ENCODE data around the gene EML1.

EML1 gene

DNA sequence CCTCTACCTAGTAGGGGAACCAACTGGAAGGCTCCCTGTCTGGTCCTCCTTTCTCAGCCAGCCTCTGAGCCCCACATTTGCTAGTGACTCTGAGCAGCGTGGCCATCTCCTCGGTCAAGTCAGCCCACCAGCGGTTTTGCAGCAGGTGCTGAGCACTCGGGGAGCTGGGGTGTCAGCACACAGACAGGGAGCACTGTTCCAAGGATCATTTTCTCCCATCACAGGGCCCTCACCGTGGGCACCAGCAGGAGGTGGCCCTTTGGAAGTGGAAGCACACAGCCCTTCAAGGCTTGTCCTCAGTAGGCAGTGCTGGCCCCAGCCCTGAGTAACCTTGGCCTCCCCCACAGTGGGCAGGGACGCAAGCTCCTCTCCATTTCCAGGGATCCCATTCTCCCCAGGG lies 24.1 kb upstream of the EML1 start:
- H3K9me3 ChIP-seq (ENCODE audit: control insufficient read depth, low read length) = no peaks in the 10 kb centered on the region
- H3K27ac ChIP-seq (ENCODE audit: insufficient read depth, low read length, poor library complexity, severe bottlenecking) = no peak overlapping the region
- H3K36me3 ChIP-seq (ENCODE audit: control insufficient read depth, insufficient read depth, low read length) = no peaks in the 10 kb centered on the region
- DNase-seq = no peak
- no peaks in the 10 kb centered on the region for H3K4me1 ChIP-seq (ENCODE audit: control insufficient read depth, insufficient read depth, low read length, poor library complexity, severe bottlenecking)
- no peak overlapping the region for H3K4me3 ChIP-seq (ENCODE audit: insufficient read depth, low read depth, low read length, poor library complexity, severe bottlenecking)
- no peaks in the 10 kb centered on the region for H3K27me3 ChIP-seq (replicated peaks; ENCODE audit: control insufficient read depth, insufficient read depth, low read length, poor library complexity, severe bottlenecking)

DNA sequence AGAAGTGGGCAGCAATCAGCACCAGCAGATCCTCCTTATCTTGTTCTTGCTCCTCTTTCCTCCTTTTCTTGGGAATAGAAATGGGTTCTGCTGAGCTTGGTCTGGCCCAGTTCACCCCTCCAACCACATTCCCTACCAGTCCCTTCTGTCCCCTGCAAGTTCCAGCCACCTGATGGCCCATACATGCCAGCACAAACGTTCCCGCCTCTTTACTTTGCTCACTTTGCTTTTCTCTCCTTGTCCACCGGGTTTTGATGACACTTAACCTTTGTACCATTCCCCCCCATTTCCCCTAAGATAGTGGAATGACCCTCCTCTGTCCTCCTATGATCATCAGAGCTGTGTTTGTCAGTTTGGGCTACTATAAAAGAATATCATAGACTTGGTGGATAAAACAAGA lies 23.4 kb upstream of the EML1 start:
- no peak for DNase-seq
- H3K36me3 ChIP-seq (ENCODE audit: control insufficient read depth, insufficient read depth, low read length) = no peaks in the 10 kb centered on the region
- no peaks in the 10 kb centered on the region for H3K9me3 ChIP-seq (ENCODE audit: control insufficient read depth, low read length)
- no peak overlapping the region for H3K4me3 ChIP-seq (ENCODE audit: insufficient read depth, low read depth, low read length, poor library complexity, severe bottlenecking)
- H3K27me3 ChIP-seq (replicated peaks; ENCODE audit: control insufficient read depth, insufficient read depth, low read length, poor library complexity, severe bottlenecking) = no peaks in the 10 kb centered on the region
- H3K27ac ChIP-seq (ENCODE audit: insufficient read depth, low read length, poor library complexity, severe bottlenecking) = no peak overlapping the region
- no peaks in the 10 kb centered on the region for H3K4me1 ChIP-seq (ENCODE audit: control insufficient read depth, insufficient read depth, low read length, poor library complexity, severe bottlenecking)

DNA sequence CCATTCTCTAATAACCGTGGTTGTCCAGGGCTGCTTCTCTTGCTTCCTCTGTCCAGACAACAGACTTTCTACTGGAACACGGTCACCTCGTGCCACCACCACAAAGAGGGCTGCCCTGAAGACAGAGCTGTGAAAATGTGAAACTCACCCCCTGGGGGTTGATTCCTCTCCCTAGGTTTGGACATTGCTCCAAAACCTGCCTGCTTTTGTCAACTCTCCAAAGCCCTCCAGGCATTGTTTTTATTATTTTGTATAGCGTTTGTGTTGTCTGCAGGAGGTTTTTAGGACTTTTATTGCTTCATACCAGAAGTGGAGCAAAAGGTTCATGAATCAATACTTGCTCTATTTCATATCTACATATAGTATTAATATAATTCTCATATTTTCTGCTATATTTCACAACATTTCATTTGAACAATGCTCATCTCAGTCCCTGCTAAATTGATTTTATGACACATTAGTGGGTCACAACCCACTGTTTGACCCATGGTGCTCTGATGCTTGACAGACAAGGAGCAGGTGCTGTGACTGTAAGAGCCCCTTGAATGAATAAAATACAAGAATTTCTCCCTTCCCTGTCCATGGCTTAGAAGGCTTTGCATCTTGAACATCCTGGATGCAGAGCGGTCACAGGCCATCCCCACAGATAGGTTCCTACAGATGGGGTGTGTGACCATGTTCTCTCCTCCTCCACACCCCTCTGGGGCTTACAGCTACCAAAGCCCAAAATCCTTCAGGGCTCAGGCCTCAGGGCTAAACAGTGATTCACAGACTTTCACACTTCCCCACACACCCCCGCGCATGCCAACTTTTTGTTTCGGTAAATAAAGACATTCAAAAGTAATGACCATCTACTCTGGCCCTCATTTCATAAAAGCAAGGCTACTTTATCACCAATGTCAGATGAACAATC lies 20.6 kb upstream of the EML1 start:
- no peaks in the 10 kb centered on the region for H3K27me3 ChIP-seq (replicated peaks; ENCODE audit: control insufficient read depth, insufficient read depth, low read length, poor library complexity, severe bottlenecking)
- H3K4me1 ChIP-seq (ENCODE audit: control insufficient read depth, insufficient read depth, low read length, poor library complexity, severe bottlenecking) = no peaks in the 10 kb centered on the region
- no peak overlapping the region for H3K27ac ChIP-seq (ENCODE audit: insufficient read depth, low read length, poor library complexity, severe bottlenecking)
- no peaks in the 10 kb centered on the region for H3K36me3 ChIP-seq (ENCODE audit: control insufficient read depth, insufficient read depth, low read length)
- H3K4me3 ChIP-seq (ENCODE audit: insufficient read depth, low read depth, low read length, poor library complexity, severe bottlenecking) = no peak overlapping the region
- no peaks in the 10 kb centered on the region for H3K9me3 ChIP-seq (ENCODE audit: control insufficient read depth, low read length)
- DNase-seq = no peak

DNA sequence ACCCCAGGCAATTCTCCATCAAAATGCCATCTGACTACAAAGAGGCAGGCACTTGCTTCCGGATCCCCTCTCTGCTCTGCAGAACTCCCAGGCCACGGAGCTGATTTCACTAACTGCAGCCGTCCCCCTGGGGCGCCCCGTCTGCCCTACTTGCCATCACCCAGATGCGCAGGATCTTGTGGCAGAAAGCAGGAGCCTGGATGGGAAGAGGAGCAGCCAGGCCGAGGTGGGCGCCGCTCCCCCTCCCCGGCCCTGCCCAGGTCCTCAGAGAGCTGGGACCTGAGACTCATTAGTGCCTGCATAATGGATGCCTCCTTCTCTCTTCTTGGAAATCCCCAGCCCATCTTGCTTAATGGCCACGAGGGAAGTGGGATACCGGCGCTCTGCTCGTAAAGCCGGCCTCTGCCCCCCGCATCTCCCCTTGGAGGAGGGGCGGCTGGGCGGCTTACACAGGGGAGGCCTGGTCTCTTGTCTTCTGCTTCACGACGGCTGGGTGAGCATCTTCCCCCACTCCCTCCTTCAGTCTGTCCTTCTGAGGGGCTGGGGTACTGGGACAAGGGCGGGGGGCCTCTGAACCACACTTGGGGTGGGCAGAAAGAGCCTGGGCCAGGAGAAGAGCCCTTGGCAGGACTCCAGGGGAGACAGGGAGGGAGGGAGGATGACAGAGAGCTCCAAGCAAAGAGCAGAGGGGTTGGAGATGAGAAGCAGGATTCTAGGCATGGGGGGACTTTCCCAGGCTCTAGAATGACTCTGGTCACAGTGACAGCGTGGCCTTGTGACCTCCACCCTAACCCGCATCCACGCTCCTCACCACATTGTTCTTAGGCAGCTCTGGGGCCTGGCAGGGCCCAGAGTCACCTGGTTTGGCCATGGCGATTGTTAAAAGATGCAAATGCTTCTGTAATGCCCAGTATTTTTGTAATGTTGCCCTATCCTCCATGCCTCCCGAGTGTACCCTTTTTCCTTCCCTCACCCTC lies 19.4 kb upstream of the EML1 start:
- H3K27me3 ChIP-seq (replicated peaks; ENCODE audit: control insufficient read depth, insufficient read depth, low read length, poor library complexity, severe bottlenecking) = no peaks in the 10 kb centered on the region
- no peaks in the 10 kb centered on the region for H3K9me3 ChIP-seq (ENCODE audit: control insufficient read depth, low read length)
- H3K27ac ChIP-seq (ENCODE audit: insufficient read depth, low read length, poor library complexity, severe bottlenecking) = no peak overlapping the region
- DNase-seq = no peak
- no peaks in the 10 kb centered on the region for H3K36me3 ChIP-seq (ENCODE audit: control insufficient read depth, insufficient read depth, low read length)
- no peak overlapping the region for H3K4me3 ChIP-seq (ENCODE audit: insufficient read depth, low read depth, low read length, poor library complexity, severe bottlenecking)
- no peaks in the 10 kb centered on the region for H3K4me1 ChIP-seq (ENCODE audit: control insufficient read depth, insufficient read depth, low read length, poor library complexity, severe bottlenecking)

- Histone ChIP-seq H3K4me3 (ENCODE audit: insufficient read depth, low read depth, low read length, poor library complexity, severe bottlenecking) (no peak overlapping the region), H3K9me3 (ENCODE audit: control insufficient read depth, low read length) (no peaks in the 10 kb centered on the region), H3K4me1 (ENCODE audit: control insufficient read depth, insufficient read depth, low read length, poor library complexity, severe bottlenecking) (no peaks in the 10 kb centered on the region), H3K36me3 (ENCODE audit: control insufficient read depth, insufficient read depth, low read length) (no peaks in the 10 kb centered on the region), H3K27me3 (replicated peaks; ENCODE audit: control insufficient read depth, insufficient read depth, low read length, poor library complexity, severe bottlenecking) (no peaks in the 10 kb centered on the region), H3K27ac (ENCODE audit: insufficient read depth, low read length, poor library complexity, severe bottlenecking) (no peak overlapping the region)
- DNase-seq = no peak
Observed at GRCh38 chr14:99774556-99775307, 18.5 kb upstream of the EML1 start.

GRCh38 chr14:99775351-99775750 lies 17.9 kb upstream of the EML1 start:
- no peaks in the 10 kb centered on the region for H3K9me3 ChIP-seq (ENCODE audit: control insufficient read depth, low read length)
- DNase-seq = no peak
- no peak overlapping the region for H3K4me3 ChIP-seq (ENCODE audit: insufficient read depth, low read depth, low read length, poor library complexity, severe bottlenecking)
- no peaks in the 10 kb centered on the region for H3K4me1 ChIP-seq (ENCODE audit: control insufficient read depth, insufficient read depth, low read length, poor library complexity, severe bottlenecking)
- H3K27me3 ChIP-seq (replicated peaks; ENCODE audit: control insufficient read depth, insufficient read depth, low read length, poor library complexity, severe bottlenecking) = no peaks in the 10 kb centered on the region
- H3K27ac ChIP-seq (ENCODE audit: insufficient read depth, low read length, poor library complexity, severe bottlenecking) = no peak overlapping the region
- no peaks in the 10 kb centered on the region for H3K36me3 ChIP-seq (ENCODE audit: control insufficient read depth, insufficient read depth, low read length)

DNA sequence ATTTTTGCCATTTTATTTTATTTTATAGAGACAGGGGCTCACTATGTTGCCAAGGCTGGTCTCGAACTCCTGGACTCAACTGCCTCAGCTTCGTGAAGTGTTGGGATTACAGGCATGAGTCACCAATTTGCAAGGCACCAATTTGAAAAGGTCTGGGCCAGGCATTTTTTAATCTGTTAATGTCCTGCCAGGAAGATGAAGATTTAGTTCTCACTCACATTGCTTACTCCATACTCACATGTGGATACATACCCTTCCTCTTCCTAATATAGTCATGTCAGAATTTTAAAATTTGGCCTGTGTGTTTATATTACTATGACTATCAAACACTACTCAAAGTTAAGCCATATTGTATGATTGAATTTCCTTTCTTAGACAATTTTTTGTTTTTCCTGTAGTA lies 15.3 kb upstream of the EML1 start:
- Histone ChIP-seq H3K27ac (ENCODE audit: insufficient read depth, low read length, poor library complexity, severe bottlenecking) (no peak overlapping the region), H3K4me1 (ENCODE audit: control insufficient read depth, insufficient read depth, low read length, poor library complexity, severe bottlenecking) (no peaks in the 10 kb centered on the region), H3K27me3 (replicated peaks; ENCODE audit: control insufficient read depth, insufficient read depth, low read length, poor library complexity, severe bottlenecking) (no peaks in the 10 kb centered on the region), H3K36me3 (ENCODE audit: control insufficient read depth, insufficient read depth, low read length) (no peaks in the 10 kb centered on the region), H3K9me3 (ENCODE audit: control insufficient read depth, low read length) (no peaks in the 10 kb centered on the region), H3K4me3 (ENCODE audit: insufficient read depth, low read depth, low read length, poor library complexity, severe bottlenecking) (no peak overlapping the region)
- no peak for DNase-seq

DNA sequence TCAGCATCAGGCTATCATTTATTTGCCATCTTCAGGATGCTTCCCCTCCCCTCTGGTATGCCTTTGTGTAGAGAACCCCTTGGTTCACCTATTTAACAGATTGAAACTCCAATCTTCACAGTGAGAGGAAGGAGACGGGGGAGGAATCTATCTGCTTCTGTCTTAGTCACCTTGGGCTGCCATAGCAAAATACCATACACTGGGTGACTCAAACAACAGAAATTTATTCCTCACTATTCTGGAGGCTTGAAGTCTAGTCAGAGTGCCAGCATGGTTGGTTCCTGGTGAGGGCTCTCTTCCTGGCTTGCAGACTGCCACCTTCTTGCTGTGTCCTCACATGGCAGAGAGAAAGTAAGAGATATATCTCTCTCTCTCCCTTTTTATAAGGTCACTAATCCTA lies 13.5 kb upstream of the EML1 start:
- no peak overlapping the region for H3K27ac ChIP-seq (ENCODE audit: insufficient read depth, low read length, poor library complexity, severe bottlenecking)
- no peak for DNase-seq
- H3K4me3 ChIP-seq (ENCODE audit: insufficient read depth, low read depth, low read length, poor library complexity, severe bottlenecking) = no peak overlapping the region
- no peaks in the 10 kb centered on the region for H3K27me3 ChIP-seq (replicated peaks; ENCODE audit: control insufficient read depth, insufficient read depth, low read length, poor library complexity, severe bottlenecking)
- H3K4me1 ChIP-seq (ENCODE audit: control insufficient read depth, insufficient read depth, low read length, poor library complexity, severe bottlenecking) = no peaks in the 10 kb centered on the region
- no peaks in the 10 kb centered on the region for H3K9me3 ChIP-seq (ENCODE audit: control insufficient read depth, low read length)
- H3K36me3 ChIP-seq (ENCODE audit: control insufficient read depth, insufficient read depth, low read length) = no peaks in the 10 kb centered on the region

- no peaks in the 10 kb centered on the region for H3K9me3 ChIP-seq (ENCODE audit: control insufficient read depth, low read length)
- H3K36me3 ChIP-seq (ENCODE audit: control insufficient read depth, insufficient read depth, low read length) = no peaks in the 10 kb centered on the region
- H3K27ac ChIP-seq (ENCODE audit: insufficient read depth, low read length, poor library complexity, severe bottlenecking) = no peak overlapping the region
- no peak for DNase-seq
- H3K4me1 ChIP-seq (ENCODE audit: control insufficient read depth, insufficient read depth, low read length, poor library complexity, severe bottlenecking) = no peaks in the 10 kb centered on the region
- H3K27me3 ChIP-seq (replicated peaks; ENCODE audit: control insufficient read depth, insufficient read depth, low read length, poor library complexity, severe bottlenecking) = no peaks in the 10 kb centered on the region
- no peak overlapping the region for H3K4me3 ChIP-seq (ENCODE audit: insufficient read depth, low read depth, low read length, poor library complexity, severe bottlenecking)
Observed at GRCh38 chr14:99780690-99781089, 12.5 kb upstream of the EML1 start.
